Thoracic aorta (tissue), 2 donors: Measurements from ENCODE around the gene KAZN. TPM values are rescaled to one million over a fixed set of nuclear protein-coding genes. Genes with fewer than 3 reads are reported as not detected.

Source experiments
- ATAC-seq: fragments of 150-250 bp; one replicate; pipeline ENCODE4 v1.8.0; 2017; ENCODE audit warnings: low read depth; ENCODE audit not compliant: insufficient number of reproducible peaks, low FRiP score
- DNase-seq: peaks from one replicate; pipeline ENCODE4 v3.0.0-alpha.2; 2020; ENCODE audit warnings: low spot score
- H3K27ac ChIP-seq, 2 donors: fragments of 200-600 bp; sonication (generic); 1 replicate in 1 of 2; 2 replicates in 1 of 2; pipeline ENCODE4 v1.5.1; 2016; ENCODE audit warnings: mild to moderate bottlenecking in 2 of 2, moderate library complexity in 2 of 2
- H3K27me3 ChIP-seq: fragments of 200-600 bp; sonication (generic); replicated peaks from 2 replicates; pipeline ENCODE4 v1.6.0; 2016; ENCODE audit warnings: mild to moderate bottlenecking; ENCODE audit not compliant: insufficient read depth
- H3K36me3 ChIP-seq: fragments of 200-600 bp; sonication (generic); one replicate; pipeline ENCODE4 v1.5.1; 2016
- H3K4me1 ChIP-seq, 2 donors: fragments of 200-600 bp; sonication (generic); 1 replicate in 1 of 2; 2 replicates in 1 of 2; pipeline versions ENCODE4 v1.5.1 to v1.6.0; 2016; ENCODE audit warnings: low read depth in 2 of 2, mild to moderate bottlenecking in 1 of 2; ENCODE audit not compliant: control insufficient read depth in 1 of 2
- H3K4me3 ChIP-seq: fragments of 200-600 bp; sonication (generic); 2 replicates; pipeline ENCODE4 v1.5.1; 2016; ENCODE audit warnings: mild to moderate bottlenecking
- H3K9me3 ChIP-seq: fragments of 200-600 bp; sonication (generic); 2 replicates; pipeline ENCODE4 v1.5.1; 2016
- CTCF ChIP-seq: fragments of 200-600 bp; sonication (generic); IDR thresholded peaks from one replicate; pipeline ENCODE4 v1.5.1; 2019; ENCODE audit warnings: antibody characterized with exemption
- total RNA-seq, 2 donors: library from RNA; depleted of rRNA; stranded (reverse); fragments of >200 nt; gene quantifications; one replicate each; pipeline versions ENCODE4 v1.1.0 to v1.2.3, GENCODE V29; 2016

The KAZN gene
- total RNA-seq, 2 donors from 2014 or later = 17.4 to 30.3 TPM

GRCh38 chr1:14759042-14759818, 160.7 kb downstream of the KAZN start:
- no peaks in the 10 kb centered on the region for H3K9me3 ChIP-seq
- ATAC-seq = no peak
- H3K4me3 ChIP-seq = no peak overlapping the region
- no peaks in the 10 kb centered on the region for H3K27me3 ChIP-seq
- H3K36me3 ChIP-seq = no peaks in the 10 kb centered on the region
- no peak for DNase-seq
- TF ChIP-seq CTCF = no peak
- no peaks in the 10 kb centered on the region for H3K4me1 ChIP-seq
- H3K27ac ChIP-seq = no peak overlapping the region

- H3K27me3 ChIP-seq = no peaks in the 10 kb centered on the region
- TF ChIP-seq CTCF = no peak
These were observed 161.4 kb downstream of the KAZN start for GRCh38 chr1:14759843-14760242.

GRCh38 chr1:14760780-14761179, 162.3 kb downstream of the KAZN start:
- Histone ChIP-seq H3K27ac (no peak overlapping the region), H3K36me3 (no peaks in the 10 kb centered on the region), H3K4me1 (no peaks in the 10 kb centered on the region), H3K27me3 (no peaks in the 10 kb centered on the region), H3K4me3 (no peak overlapping the region), H3K9me3 (no peaks in the 10 kb centered on the region)
- no peak for DNase-seq
- no peak for ATAC-seq
- TF ChIP-seq CTCF = no peak

More at GRCh38 chr1:14759843-14760242, 161.4 kb downstream of the KAZN start:
- H3K27ac ChIP-seq = no peak overlapping the region
- H3K9me3 ChIP-seq = no peaks in the 10 kb centered on the region
- DNase-seq (no peak), ATAC-seq (no peak)
- H3K4me3 ChIP-seq = no peak overlapping the region
- H3K36me3 ChIP-seq = no peaks in the 10 kb centered on the region
- H3K4me1 ChIP-seq = no peaks in the 10 kb centered on the region

- no peaks in the 10 kb centered on the region for H3K27me3 ChIP-seq
- H3K36me3 ChIP-seq = no peaks in the 10 kb centered on the region
- TF ChIP-seq CTCF = no peak
- ATAC-seq (no peak), DNase-seq (no peak)
- H3K4me1 ChIP-seq = no peaks in the 10 kb centered on the region
- H3K27ac ChIP-seq = no peak overlapping the region
- no peaks in the 10 kb centered on the region for H3K9me3 ChIP-seq
- no peak overlapping the region for H3K4me3 ChIP-seq
These were observed 163.0 kb downstream of the KAZN start for GRCh38 chr1:14761291-14762153.

- Histone ChIP-seq H3K9me3 (no peaks in the 10 kb centered on the region), H3K36me3 (no peaks in the 10 kb centered on the region), H3K4me3 (no peak overlapping the region), H3K4me1 (no peaks in the 10 kb centered on the region), H3K27me3 (no peaks in the 10 kb centered on the region), H3K27ac (no peak overlapping the region)
- no peak for TF ChIP-seq CTCF
- no peak for DNase-seq
- no peak for ATAC-seq
These were observed 165.5 kb downstream of the KAZN start for GRCh38 chr1:14763977-14764376.
